ENCODE data around the gene SERTAD4.

Gene SERTAD4

DNA sequence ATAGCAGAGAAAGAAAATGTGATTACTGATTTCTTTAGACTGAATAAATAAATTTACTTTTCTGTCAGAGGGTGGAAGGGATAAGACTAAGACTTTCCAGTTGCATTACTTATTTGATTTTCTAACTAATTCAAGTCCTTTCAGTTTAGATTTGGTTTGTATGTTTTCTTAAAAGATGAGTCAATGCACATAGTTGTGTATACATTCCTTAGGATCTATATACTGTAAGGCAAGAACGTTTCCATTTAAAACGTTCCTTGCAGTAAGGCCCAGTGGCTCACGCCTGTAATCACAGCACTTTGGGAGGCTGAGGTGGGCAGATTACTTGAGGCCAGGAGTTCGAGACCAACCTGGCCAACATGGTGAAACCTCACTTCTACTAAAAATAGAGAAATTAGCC is 14.5 kb upstream of the SERTAD4 start:
- TF ChIP-seq, protein P1, sequence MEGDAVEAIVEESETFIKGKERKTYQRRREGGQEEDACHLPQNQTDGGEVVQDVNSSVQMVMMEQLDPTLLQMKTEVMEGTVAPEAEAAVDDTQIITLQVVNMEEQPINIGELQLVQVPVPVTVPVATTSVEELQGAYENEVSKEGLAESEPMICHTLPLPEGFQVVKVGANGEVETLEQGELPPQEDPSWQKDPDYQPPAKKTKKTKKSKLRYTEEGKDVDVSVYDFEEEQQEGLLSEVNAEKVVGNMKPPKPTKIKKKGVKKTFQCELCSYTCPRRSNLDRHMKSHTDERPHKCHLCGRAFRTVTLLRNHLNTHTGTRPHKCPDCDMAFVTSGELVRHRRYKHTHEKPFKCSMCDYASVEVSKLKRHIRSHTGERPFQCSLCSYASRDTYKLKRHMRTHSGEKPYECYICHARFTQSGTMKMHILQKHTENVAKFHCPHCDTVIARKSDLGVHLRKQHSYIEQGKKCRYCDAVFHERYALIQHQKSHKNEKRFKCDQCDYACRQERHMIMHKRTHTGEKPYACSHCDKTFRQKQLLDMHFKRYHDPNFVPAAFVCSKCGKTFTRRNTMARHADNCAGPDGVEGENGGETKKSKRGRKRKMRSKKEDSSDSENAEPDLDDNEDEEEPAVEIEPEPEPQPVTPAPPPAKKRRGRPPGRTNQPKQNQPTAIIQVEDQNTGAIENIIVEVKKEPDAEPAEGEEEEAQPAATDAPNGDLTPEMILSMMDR (conservative IDR thresholded peaks at IDR 0.05; ENCODE audit: low read length), result no peak
- H3K4me3 ChIP-seq (ENCODE audit: low read length), result no peak overlapping the region
- no peak for DNase-seq (ENCODE audit: low read depth)

- no peak for DNase-seq (ENCODE audit: low read depth)
- TF ChIP-seq, protein P1 (conservative IDR thresholded peaks at IDR 0.05; ENCODE audit: low read length), result no peak
- H3K4me3 ChIP-seq (ENCODE audit: low read length), result no peak overlapping the region
These were observed 10.1 kb upstream of the SERTAD4 start for GRCh38 chr1:210222340-210223006.

DNA sequence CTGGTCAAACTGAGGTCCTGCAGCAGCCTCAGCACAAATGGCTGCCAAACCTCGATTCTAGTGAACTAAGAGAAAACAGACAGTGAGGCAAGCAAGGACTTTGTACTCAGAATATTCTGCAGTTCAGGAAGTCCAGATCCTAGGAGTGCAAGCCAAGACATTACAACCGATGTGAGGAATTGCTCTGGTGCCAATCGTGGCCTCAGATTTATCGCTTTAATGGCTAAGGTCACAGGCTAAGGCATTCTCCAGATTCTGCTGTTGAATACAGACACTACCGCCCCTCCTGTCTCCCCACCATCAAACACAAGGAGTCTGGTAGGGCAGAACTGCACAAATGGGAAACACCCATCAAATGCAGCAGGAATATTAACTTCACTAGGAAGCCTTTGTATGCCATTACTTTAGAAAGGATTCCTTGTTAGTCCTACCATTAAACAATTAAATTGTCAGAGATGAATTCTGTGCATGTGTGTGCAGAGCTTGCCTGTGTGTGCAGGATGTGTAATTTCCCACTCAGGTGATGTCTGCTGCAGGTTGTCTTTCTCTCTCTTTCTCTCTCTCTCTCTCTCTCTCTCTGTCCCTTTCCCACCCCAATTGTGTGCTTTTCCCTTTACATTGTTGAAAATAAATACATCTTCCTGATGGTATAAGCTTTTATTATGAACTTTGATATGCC is 9.2 kb upstream of the SERTAD4 start:
- no peak overlapping the region for H3K4me3 ChIP-seq (ENCODE audit: low read length)
- TF ChIP-seq, protein P1 (conservative IDR thresholded peaks at IDR 0.05; ENCODE audit: low read length), result no peak
- DNase-seq (ENCODE audit: low read depth), result peak; percentile 17

DNA sequence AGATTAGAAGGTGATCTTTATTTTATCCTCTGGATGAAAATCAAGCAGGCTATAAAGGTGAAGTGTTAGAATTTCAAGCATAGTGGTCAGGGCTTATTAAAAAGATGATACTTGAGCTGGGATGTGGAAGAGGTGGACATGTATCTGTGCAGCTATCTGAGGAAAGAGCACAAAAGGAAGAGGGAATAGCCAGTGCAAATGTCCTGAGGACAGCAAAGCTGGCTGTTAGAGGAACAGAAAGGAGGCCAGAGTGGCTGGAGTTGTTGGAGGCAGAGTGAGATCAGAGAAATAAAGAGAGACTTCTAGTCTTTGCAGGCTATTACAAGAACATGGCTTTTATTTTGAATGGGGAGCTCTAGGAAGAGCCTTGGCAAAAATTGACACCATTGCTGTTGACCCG is 4.4 kb upstream of the SERTAD4 start:
- DNase-seq (ENCODE audit: low read depth), result no peak
- H3K4me3 ChIP-seq (ENCODE audit: low read length), result no peak overlapping the region
- TF ChIP-seq, protein P1 (conservative IDR thresholded peaks at IDR 0.05; ENCODE audit: low read length), result no peak

DNA sequence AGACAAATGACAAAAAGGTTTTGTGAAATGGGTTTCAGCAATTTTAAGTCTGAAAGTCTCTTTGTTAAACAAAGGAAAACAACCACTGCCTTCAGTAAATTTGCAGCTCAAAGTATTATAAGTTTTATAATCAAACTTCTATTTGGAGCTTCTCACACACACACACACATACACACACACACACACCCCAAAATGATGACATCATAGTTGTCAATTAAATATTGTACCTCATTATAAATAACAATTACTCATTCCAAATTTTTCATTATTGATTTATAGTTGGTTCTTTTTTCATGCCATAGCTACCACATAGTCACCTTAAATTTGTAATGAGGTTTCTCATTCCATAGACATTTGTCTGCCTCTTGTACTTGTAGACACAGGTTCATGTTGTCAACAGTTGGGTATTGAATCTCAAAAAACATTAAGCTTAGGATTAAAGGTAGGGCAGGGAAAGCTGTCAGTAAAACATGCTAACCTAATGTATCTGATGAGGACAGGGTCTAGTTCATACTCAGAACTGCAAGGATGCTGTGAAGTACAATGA is 2.4 kb upstream of the SERTAD4 start:
- DNase-seq (ENCODE audit: low read depth), result no peak
- H3K4me3 ChIP-seq (ENCODE audit: low read length), result no peak overlapping the region
- TF ChIP-seq, protein P1 (conservative IDR thresholded peaks at IDR 0.05; ENCODE audit: low read length), result no peak

- H3K4me3 ChIP-seq (ENCODE audit: low read length), result peak overlapping the region; percentile 70
- TF ChIP-seq, protein P1 (conservative IDR thresholded peaks at IDR 0.05; ENCODE audit: low read length), result no peak
- DNase-seq (ENCODE audit: low read depth), result peak; percentile 61
These were observed 618 bp upstream of the SERTAD4 start for GRCh38 chr1:210231846-210232510.
